DMS114 treated with DMSO at 0.1 percent for 48 hours (cell line): ENCODE measurements around the gene TSPAN11.
"Not testable (repeated sequence)": the region's sequence is repeated elsewhere in the genome, so short reads cannot be mapped to it uniquely, and the experiment has no call there.

Experiments
- DNase-seq: peaks from one replicate; lab custom pipeline; 2025; ENCODE audit not compliant: unreplicated experiment; lab: John Stamatoyannopoulos, UW

Gene TSPAN11

GRCh38 chr12:30926243-30927221 is at the start of gene TSPAN11:
Gene TSPAN11 (plus strand): TSS chr12:30926748. CDS start chr12:30953992, 27,244 bp downstream.
- DNase-seq: no peak

GRCh38 chr12:30877105-30877875 is 49.3 kb upstream of the TSPAN11 start:
- DNase-seq: no peak

GRCh38 chr12:30878024-30878423 is 48.5 kb upstream of the TSPAN11 start:
- DNase-seq: no peak

GRCh38 chr12:30880061-30880460 is 46.5 kb upstream of the TSPAN11 start:
- DNase-seq: no peak

- DNase-seq: no peak
These were observed 45.7 kb upstream of the TSPAN11 start for GRCh38 chr12:30880813-30881212.

- DNase-seq: no peak
These were observed 43.8 kb upstream of the TSPAN11 start for GRCh38 chr12:30882706-30883105.

GRCh38 chr12:30884799-30885198 is 41.7 kb upstream of the TSPAN11 start:
- no peak for DNase-seq

GRCh38 chr12:30885321-30885720 is 41.2 kb upstream of the TSPAN11 start:
- no peak for DNase-seq

GRCh38 chr12:30887226-30887625 is 39.3 kb upstream of the TSPAN11 start:
- DNase-seq: no peak

GRCh38 chr12:30888241-30888640 is 38.3 kb upstream of the TSPAN11 start:
- no peak for DNase-seq

GRCh38 chr12:30894531-30894930 is 32.0 kb upstream of the TSPAN11 start:
- DNase-seq: not testable (repeated sequence)

- DNase-seq: no peak
These were observed 30.1 kb upstream of the TSPAN11 start for GRCh38 chr12:30896461-30896860.

- DNase-seq: no peak
These were observed 27.7 kb upstream of the TSPAN11 start for GRCh38 chr12:30898846-30899245.

GRCh38 chr12:30900351-30900750 is 26.2 kb upstream of the TSPAN11 start:
- no peak for DNase-seq

- DNase-seq: no peak
These were observed 24.5 kb upstream of the TSPAN11 start for GRCh38 chr12:30902001-30902400.

GRCh38 chr12:30902596-30902995 is 24.0 kb upstream of the TSPAN11 start:
- no peak for DNase-seq

- DNase-seq: no peak
These were observed 21.0 kb upstream of the TSPAN11 start for GRCh38 chr12:30905463-30906009.

GRCh38 chr12:30908076-30908721 is 18.3 kb upstream of the TSPAN11 start:
- no peak for DNase-seq

- no peak for DNase-seq
These were observed 17.7 kb upstream of the TSPAN11 start for GRCh38 chr12:30908722-30909348.

- DNase-seq: no peak
These were observed 17.1 kb upstream of the TSPAN11 start for GRCh38 chr12:30909349-30910037.
